ENCODE measurements around the gene FIBP.

FIBP gene

GRCh38 chr11:65869643-65870306 lies 18.5 kb downstream of the FIBP start:
- DNase-seq: no peak

- no peak for DNase-seq
Measured at GRCh38 chr11:65868907-65869306, 19.4 kb downstream of the FIBP start.

DNA sequence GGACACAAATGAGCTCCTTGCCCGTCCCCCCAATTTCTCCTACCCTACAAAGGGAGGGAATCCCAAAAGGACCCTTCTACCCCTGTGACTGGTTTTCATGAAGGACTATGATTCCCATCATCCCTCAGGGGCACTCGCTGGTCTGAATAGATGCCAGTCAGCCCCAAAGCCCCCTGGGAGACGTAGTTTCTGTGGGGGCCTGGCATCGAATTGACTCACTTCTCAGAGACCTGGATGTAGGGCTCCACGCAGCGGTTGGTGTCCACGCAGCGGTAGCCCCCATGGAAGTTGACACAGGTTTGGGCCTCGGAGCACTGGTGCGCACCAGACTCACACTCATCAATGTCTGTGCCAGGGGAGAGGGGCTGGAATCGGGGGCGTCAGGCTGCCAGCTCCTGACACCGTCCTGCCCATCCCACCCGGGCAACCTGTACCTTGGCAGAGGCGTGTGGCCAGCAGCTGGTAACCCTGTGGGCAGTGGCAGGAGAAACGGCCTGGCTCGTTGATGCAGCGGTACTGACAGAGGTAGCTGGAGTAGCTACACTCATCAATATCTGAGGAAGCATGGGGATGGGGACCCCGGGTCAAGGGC lies 20.1 kb downstream of the FIBP start:
- DNase-seq: no peak

DNA sequence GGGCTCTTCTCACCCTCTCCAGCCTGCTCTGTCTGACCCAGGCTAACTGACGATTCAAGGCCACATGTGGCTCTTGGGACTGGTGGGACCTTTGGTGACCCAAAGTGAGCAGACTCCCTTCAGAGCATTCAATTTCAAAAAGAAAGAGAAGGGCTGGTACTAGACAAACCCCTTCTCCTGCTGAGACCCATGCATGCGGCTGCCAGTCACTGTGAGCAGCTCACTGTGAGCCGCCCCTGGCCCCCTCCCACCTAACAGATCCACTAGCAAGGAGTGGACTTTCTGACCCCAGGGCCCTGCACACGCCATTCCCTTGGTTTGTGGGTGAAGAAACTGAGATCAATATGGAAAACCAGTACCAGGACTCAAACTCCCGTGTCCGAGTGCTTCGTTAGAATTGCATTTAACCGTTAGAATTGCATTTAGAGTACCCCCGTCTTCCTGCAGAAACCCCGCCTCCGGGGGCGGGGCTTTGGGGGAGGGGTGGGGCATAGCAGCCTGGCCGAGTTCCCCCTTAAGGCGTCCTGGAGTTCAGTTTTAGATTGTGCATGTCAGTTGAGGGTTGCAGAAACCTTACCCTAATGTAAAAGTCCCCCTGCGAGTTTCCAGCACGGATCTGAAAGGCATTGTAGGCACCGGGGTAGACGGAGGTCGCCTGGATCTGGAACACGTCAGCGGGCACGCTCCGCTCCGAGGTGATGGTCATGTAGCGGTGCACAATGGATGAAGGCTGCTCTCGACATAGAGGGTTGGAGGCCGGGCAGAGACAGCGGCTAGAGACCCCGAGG lies 20.8 kb downstream of the FIBP start:
- DNase-seq: no peak

DNA sequence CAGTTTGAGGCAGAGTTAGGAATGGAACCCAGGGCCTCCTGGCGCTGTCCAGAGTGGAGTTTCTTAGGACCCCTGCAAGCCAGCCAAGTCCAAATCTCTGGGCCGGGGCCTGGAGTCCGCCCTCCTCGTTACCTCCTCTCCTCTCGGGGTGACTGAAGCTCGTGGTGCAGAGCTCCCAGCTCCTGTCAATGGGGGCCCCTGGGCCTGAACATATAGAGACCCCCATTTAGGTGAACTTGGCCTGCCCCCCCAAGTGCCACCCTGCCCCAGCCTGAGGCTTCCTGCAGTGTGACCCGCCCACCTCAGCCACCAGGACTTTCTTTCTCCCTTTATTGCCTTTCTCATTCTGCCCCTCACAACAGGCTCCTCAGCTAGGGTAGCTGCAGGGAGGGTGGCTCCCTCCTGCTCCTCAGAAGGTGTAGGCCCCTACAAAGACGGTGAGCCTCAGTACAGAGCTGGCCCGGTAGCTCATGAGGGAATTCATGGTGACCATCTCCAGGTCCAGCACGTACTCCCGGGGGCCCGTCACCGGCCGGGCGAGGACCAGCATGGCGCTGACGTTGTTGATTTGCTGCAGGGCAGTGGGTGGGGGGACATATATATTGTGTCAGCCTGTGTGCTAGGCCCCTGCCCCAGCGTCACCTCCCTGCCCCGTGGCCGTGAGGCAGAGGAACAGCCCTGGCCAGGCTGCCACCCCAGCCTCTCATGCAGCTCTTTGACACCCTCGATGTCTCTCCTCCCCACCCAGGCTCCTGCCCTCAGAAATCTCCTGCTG lies 21.6 kb downstream of the FIBP start:
- no peak for DNase-seq

DNA sequence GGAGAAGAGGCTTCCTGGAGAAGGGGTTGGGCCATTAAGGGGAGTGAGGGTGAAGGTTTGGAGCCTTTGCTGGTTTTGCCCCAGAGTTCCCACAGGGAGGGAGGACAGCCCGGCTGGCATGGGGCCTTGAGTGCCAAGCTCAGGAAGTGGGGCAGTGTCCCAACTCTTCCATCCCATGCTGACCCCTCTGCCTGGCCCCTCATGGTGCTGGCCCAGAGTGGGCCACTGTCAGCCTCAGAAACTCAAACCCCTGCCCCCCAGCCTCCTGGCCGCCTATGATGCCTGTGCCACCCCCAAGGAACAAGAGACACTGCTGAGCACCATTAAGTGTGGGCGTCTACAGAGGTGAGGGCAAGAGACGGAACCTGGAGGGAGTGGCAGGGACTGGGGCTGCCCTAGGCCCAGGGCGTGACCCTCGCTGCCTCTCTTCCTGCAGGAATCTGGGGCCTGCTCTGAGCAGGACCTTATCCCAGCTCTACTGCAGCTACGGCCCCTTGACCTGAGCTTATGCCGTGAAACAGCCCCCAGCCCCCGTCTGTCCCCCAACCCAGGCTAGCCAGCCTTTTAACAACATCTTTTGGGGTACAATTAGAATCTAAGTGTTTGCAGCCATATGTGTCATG lies 22.6 kb downstream of the FIBP start:
- DNase-seq: no peak

- no peak for DNase-seq
Measured at GRCh38 chr11:65864706-65865471, 23.4 kb downstream of the FIBP start.

- no peak for DNase-seq
Measured at GRCh38 chr11:65863889-65864705, 24.2 kb downstream of the FIBP start.

GRCh38 chr11:65862941-65863888 lies 25.1 kb downstream of the FIBP start:
- DNase-seq: no peak

DNA sequence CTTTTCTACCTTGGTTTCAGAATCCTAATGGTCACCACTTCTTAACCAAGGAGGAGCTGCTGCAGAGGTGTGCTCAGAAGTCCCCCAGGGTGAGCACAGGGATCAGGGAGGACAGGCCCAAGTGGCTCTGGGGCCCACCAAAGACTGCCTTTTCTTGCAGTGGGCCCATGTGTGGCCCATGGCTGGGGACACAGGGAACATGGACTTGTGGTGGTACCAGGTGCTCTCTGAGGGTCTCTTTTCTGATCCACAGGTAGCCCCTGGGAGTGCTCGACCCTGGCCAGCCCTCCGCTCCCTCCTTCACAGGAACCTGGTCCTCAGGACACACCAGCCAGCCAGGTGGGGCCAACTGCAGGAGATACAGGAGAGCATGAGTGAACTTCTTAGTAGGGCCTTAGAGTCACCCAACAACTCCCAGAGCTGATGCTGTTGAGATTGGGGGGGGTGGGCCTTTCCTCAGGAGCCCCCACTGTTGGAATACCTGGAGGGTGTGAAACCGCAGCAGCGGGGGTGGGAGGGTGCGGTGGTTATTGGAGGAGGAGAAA lies 26.0 kb downstream of the FIBP start:
- no peak for DNase-seq

DNA sequence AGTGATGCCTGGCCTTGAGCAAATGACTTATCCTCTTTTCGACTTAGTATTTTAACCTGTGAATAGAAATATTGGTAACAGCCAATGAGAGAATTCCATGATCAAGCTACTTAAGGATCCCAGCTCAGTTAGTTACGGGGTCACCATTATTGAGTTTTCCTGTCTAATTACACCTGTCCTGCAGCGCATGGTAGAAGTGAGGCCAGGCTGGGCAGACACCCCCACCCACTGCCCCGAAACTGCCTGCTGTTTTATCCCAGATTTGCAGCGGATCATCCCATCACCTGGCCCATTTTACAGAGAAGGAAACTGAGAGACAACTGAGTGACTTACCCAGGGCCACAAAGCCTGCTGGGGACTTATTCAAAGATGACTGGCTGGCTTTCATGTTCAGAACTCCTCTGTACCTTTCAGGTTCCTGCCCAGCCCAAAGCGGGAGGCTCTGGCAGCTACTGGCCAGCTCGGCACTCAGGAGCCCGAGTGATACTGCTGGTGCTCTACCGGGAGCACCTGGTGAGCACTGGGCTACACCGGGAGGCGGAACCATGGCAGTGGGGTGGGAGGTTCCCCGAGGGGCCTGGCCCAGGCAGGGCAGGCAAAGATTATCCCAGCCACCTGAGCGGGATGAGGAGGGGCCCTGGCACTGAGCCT lies 26.6 kb downstream of the FIBP start:
- no peak for DNase-seq

- no peak for DNase-seq
Measured at GRCh38 chr11:65861165-65861505, 27.1 kb downstream of the FIBP start.

- peak; percentile 97 for DNase-seq
Measured at GRCh38 chr11:65860278-65861164, 27.8 kb downstream of the FIBP start, which contains the start of gene MUS81. Gene MUS81 (plus strand): TSS chr11:65860433. CDS start chr11:65860754, 321 bp downstream.

- DNase-seq: no peak
Measured at GRCh38 chr11:65859812-65860277, 28.4 kb downstream of the FIBP start.

DNA sequence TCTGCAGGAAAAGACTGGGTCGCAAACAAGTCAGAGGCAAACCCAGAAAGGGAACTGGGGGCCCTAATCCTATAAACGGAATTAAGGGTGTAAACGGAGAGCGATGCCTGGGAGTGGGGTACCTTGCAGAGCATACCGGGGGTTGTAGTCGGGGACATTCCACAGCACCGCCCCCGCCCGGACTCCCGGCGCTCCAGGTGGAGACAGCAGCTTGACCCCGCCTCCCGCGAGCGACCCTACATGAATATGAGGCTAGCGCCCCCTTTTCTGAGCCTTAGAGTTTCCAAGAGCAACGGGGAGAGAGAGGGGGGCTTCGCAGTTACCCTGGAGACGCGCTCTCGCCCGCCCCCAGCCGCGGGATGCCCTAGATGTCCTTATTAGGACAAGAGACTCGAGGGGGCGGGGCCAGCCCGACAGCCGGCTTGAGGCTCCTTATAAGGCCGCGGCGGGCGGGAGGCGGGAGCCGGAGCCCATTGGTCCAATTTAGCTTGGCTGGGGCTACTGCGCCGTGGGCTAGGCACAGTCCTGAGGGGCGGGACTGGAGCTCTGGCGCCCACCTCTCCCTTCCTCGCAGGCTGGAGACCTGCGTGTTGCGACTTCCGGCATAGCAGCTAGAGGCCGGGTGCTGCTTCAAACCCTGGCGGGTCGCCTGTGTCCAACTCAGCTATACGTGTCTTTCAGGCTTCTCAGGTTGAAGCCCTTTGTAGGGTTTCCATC lies 29.0 kb downstream of the FIBP start:
- DNase-seq: peak; percentile 99

GRCh38 chr11:65858681-65859087 lies 29.6 kb downstream of the FIBP start:
- no peak for DNase-seq

Measured in NCI-H2227 treated with DMSO at 0.1 percent for 48 hours (cell line).